Muscle layer of duodenum (tissue), 2 donors: ENCODE measurements around the gene CPTP.

Source experiments
- H3K27ac ChIP-seq: one replicate; pipeline ENCODE4 v1.7.0; 2013; ENCODE audit warnings: mild to moderate bottlenecking, low read length
- H3K27me3 ChIP-seq: one replicate; pipeline ENCODE4 v1.7.0; 2013; ENCODE audit warnings: low read depth, mild to moderate bottlenecking, control low read depth, low read length
- H3K36me3 ChIP-seq, 2 donors: one replicate each; pipeline ENCODE4 v1.7.0; 2013; ENCODE audit warnings: low read length in 2 of 2, control low read depth in 1 of 2, mild to moderate bottlenecking in 1 of 2; ENCODE audit not compliant: insufficient read depth in 2 of 2, control insufficient read depth in 1 of 2
- H3K4me1 ChIP-seq, 2 donors: one replicate each; pipeline ENCODE4 v1.7.0; 2013; ENCODE audit warnings: low read length in 2 of 2, mild to moderate bottlenecking in 2 of 2, control low read depth in 1 of 2, moderate library complexity in 1 of 2; ENCODE audit not compliant: insufficient read depth in 2 of 2, control insufficient read depth in 1 of 2
- H3K4me3 ChIP-seq, 2 donors: one replicate each; pipeline ENCODE4 v1.7.0; 2013; ENCODE audit warnings: low read length in 2 of 2, low read depth in 1 of 2, mild to moderate bottlenecking in 1 of 2
- H3K9me3 ChIP-seq, 2 donors: one replicate each; pipeline ENCODE4 v1.7.0; 2013; ENCODE audit warnings: low read length in 2 of 2, control low read depth in 1 of 2, mild to moderate bottlenecking in 1 of 2; ENCODE audit not compliant: control insufficient read depth in 1 of 2
- donor health status: healthy.

Gene CPTP

GRCh38 chr1:1309251-1310108, 15.1 kb upstream of the CPTP start:
- Histone ChIP-seq H3K27me3 (no peaks in the 10 kb centered on the region), H3K9me3 (no peaks in the 10 kb centered on the region), H3K36me3 (peaks cover 15 to 34% of the 10 kb centered on the region in 2 donors), H3K4me3 (peak overlapping the region; percentile 46 to 83), H3K27ac (no peak overlapping the region), H3K4me1 (peaks cover 16 to 37% of the 10 kb centered on the region in 2 donors)

- H3K4me3 ChIP-seq: no peak overlapping the region
- no peaks in the 10 kb centered on the region for H3K9me3 ChIP-seq
- H3K36me3 ChIP-seq: peaks cover 17 to 40% of the 10 kb centered on the region in 2 donors
- H3K27me3 ChIP-seq: no peaks in the 10 kb centered on the region
- H3K4me1 ChIP-seq: peaks cover 13 to 31% of the 10 kb centered on the region in 2 donors
- no peak overlapping the region for H3K27ac ChIP-seq
Observed at GRCh38 chr1:1310109-1310385, 14.6 kb upstream of the CPTP start.

- H3K4me3 ChIP-seq: no peak overlapping the region
- peaks cover 9 to 26% of the 10 kb centered on the region in 2 donors for H3K4me1 ChIP-seq
- H3K9me3 ChIP-seq: no peaks in the 10 kb centered on the region
- H3K36me3 ChIP-seq: peaks cover 17 to 43% of the 10 kb centered on the region in 2 donors
- no peaks in the 10 kb centered on the region for H3K27me3 ChIP-seq
- H3K27ac ChIP-seq: no peak overlapping the region
Observed at GRCh38 chr1:1310476-1311053, 14.0 kb upstream of the CPTP start.

GRCh38 chr1:1311107-1312104, 13.2 kb upstream of the CPTP start:
- no peak overlapping the region for H3K4me3 ChIP-seq
- peaks cover 17 to 43% of the 10 kb centered on the region in 2 donors for H3K36me3 ChIP-seq
- no peaks in the 10 kb centered on the region for H3K27me3 ChIP-seq
- H3K9me3 ChIP-seq: no peaks in the 10 kb centered on the region
- H3K27ac ChIP-seq: no peak overlapping the region
- H3K4me1 ChIP-seq: peaks cover 3 to 18% of the 10 kb centered on the region in 2 donors

GRCh38 chr1:1312450-1313314, 11.9 kb upstream of the CPTP start:
- Histone ChIP-seq H3K9me3 (no peaks in the 10 kb centered on the region), H3K4me1 (peaks cover 0 to 14% of the 10 kb centered on the region in 2 donors), H3K36me3 (peaks cover 17 to 46% of the 10 kb centered on the region in 2 donors)

GRCh38 chr1:1313500-1314236, 10.9 kb upstream of the CPTP start:
- no peak overlapping the region for H3K27ac ChIP-seq
- peaks cover 17 to 46% of the 10 kb centered on the region in 2 donors for H3K36me3 ChIP-seq
- no peaks in the 10 kb centered on the region for H3K9me3 ChIP-seq
- no peaks in the 10 kb centered on the region for H3K27me3 ChIP-seq
- no peak overlapping the region for H3K4me3 ChIP-seq
- peaks cover 0 to 24% of the 10 kb centered on the region in 2 donors for H3K4me1 ChIP-seq

More at GRCh38 chr1:1312450-1313314, 11.9 kb upstream of the CPTP start:
- Histone ChIP-seq H3K27ac (no peak overlapping the region), H3K4me3 (no peak overlapping the region), H3K27me3 (no peaks in the 10 kb centered on the region)

GRCh38 chr1:1314237-1314586, 10.4 kb upstream of the CPTP start:
- Histone ChIP-seq H3K4me3 (no peak overlapping the region), H3K36me3 (peaks cover 21 to 52% of the 10 kb centered on the region in 2 donors), H3K27ac (no peak overlapping the region), H3K27me3 (no peaks in the 10 kb centered on the region), H3K9me3 (no peaks in the 10 kb centered on the region), H3K4me1 (peaks cover 0 to 25% of the 10 kb centered on the region in 2 donors)

GRCh38 chr1:1314678-1315335, 9.8 kb upstream of the CPTP start:
- H3K27ac ChIP-seq: no peak overlapping the region
- H3K36me3 ChIP-seq: peaks cover 22 to 58% of the 10 kb centered on the region in 2 donors
- H3K4me3 ChIP-seq: no peak overlapping the region

GRCh38 chr1:1315435-1315954, 9.1 kb upstream of the CPTP start:
- peaks cover 22 to 63% of the 10 kb centered on the region in 2 donors for H3K36me3 ChIP-seq
- peaks cover 0 to 20% of the 10 kb centered on the region in 2 donors for H3K4me1 ChIP-seq
- H3K9me3 ChIP-seq: no peaks in the 10 kb centered on the region
- H3K4me3 ChIP-seq: no peak overlapping the region
- H3K27me3 ChIP-seq: no peaks in the 10 kb centered on the region
- H3K27ac ChIP-seq: no peak overlapping the region

More at GRCh38 chr1:1314678-1315335, 9.8 kb upstream of the CPTP start:
- Histone ChIP-seq H3K9me3 (no peaks in the 10 kb centered on the region), H3K4me1 (peaks cover 0 to 20% of the 10 kb centered on the region in 2 donors), H3K27me3 (no peaks in the 10 kb centered on the region)
